ENCODE measurements around the gene DSG3.
"Not testable (repeated sequence)": the region's sequence is repeated elsewhere in the genome, so short reads cannot be mapped to it uniquely, and the experiment has no call there.

Gene DSG3

GRCh38 chr18:31506024-31506742 is 58.6 kb downstream of the DSG3 start:
- Histone ChIP-seq H3K4me3 (ENCODE audit: low read length) (no peak overlapping the region), H3K27ac (ENCODE audit: low read depth, low read length) (no peak overlapping the region), H3K9ac (ENCODE audit: low read depth, low read length) (no peak overlapping the region), H3K9me3 (ENCODE audit: insufficient read depth, low read depth, low read length) (no peaks in the 10 kb centered on the region), H3K27me3 (ENCODE audit: insufficient read depth, low read length) (no peaks in the 10 kb centered on the region), H3K36me3 (ENCODE audit: insufficient read depth, low read length) (no peaks in the 10 kb centered on the region), H3K4me1 (ENCODE audit: insufficient read depth, low read length) (peaks cover 4% of the 10 kb centered on the region; the same call in 1 of the 2 replicates)
- WGBS, result 90% methylated on average over 5 of the region's 5 CpGs

DNA sequence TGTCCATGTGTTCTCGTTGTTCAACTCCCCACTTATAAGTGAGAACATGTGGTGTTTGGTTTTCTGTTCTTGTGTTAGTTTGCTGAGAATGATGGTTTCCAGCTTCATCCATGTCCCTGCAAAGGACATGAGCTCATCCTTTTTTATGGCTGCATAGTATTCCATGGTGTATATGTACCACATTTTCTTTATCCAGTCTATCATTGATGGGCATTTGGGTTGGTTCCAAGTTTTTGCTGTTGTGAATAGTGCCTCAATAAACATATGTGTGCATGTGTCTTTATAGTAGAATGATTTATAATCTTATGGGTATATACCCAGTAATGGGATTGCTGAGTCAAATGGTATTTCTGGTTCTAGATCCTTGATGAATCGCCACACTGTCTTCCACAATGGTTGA is 59.6 kb downstream of the DSG3 start:
- H3K9ac ChIP-seq (ENCODE audit: low read depth, low read length); H3K36me3 ChIP-seq (ENCODE audit: insufficient read depth, low read length); H3K9me3 ChIP-seq (ENCODE audit: insufficient read depth, low read depth, low read length); H3K27ac ChIP-seq (ENCODE audit: low read depth, low read length); H3K4me3 ChIP-seq (ENCODE audit: low read length); H3K4me1 ChIP-seq (ENCODE audit: insufficient read depth, low read length); H3K27me3 ChIP-seq (ENCODE audit: insufficient read depth, low read length): not testable (repeated sequence)
- WGBS, result 100% methylated on average over 1 of the region's 2 CpGs

DNA sequence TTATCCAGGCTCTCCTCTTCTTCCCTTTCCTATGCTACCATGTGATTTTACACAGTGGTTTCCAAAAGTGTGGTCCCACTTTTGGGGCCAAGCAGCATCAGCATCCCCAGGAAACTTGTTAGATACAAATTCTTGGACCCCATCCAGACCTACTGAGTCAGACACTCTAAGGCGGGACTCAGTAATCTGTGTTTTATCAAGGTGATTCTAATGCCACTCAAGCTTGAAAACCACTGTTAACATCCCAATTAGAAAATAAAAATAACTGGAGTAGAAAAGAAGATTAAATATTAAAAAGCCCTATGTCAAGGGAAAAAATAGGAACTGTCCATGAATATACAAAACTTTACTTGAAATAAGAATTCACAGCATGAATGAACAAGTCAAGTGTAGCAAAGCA is 61.2 kb downstream of the DSG3 start:
- Histone ChIP-seq H3K27me3 (ENCODE audit: insufficient read depth, low read length) (no peaks in the 10 kb centered on the region), H3K4me3 (ENCODE audit: low read length) (no peak overlapping the region), H3K9me3 (ENCODE audit: insufficient read depth, low read depth, low read length) (no peaks in the 10 kb centered on the region), H3K9ac (ENCODE audit: low read depth, low read length) (no peak overlapping the region), H3K27ac (ENCODE audit: low read depth, low read length) (no peak overlapping the region), H3K36me3 (ENCODE audit: insufficient read depth, low read length) (no peaks in the 10 kb centered on the region), H3K4me1 (ENCODE audit: insufficient read depth, low read length) (peaks cover 22% of the 10 kb centered on the region)
- WGBS, result 88% methylated on average over 1 of the region's 1 CpG

- Histone ChIP-seq H3K4me1 (ENCODE audit: insufficient read depth, low read length) (peaks cover 27% of the 10 kb centered on the region), H3K27ac (ENCODE audit: low read depth, low read length) (no peak overlapping the region), H3K4me3 (ENCODE audit: low read length) (no peak overlapping the region), H3K27me3 (ENCODE audit: insufficient read depth, low read length) (no peaks in the 10 kb centered on the region), H3K36me3 (ENCODE audit: insufficient read depth, low read length) (no peaks in the 10 kb centered on the region), H3K9ac (ENCODE audit: low read depth, low read length) (no peak overlapping the region), H3K9me3 (ENCODE audit: insufficient read depth, low read depth, low read length) (no peaks in the 10 kb centered on the region)
- WGBS, result 95% methylated on average over 3 of the region's 3 CpGs
Measured at GRCh38 chr18:31509571-31509970, 62.0 kb downstream of the DSG3 start.

GRCh38 chr18:31510319-31510718 is 62.8 kb downstream of the DSG3 start:
- Histone ChIP-seq H3K4me3 (ENCODE audit: low read length) (no peak overlapping the region), H3K36me3 (ENCODE audit: insufficient read depth, low read length) (no peaks in the 10 kb centered on the region), H3K9me3 (ENCODE audit: insufficient read depth, low read depth, low read length) (no peaks in the 10 kb centered on the region), H3K4me1 (ENCODE audit: insufficient read depth, low read length) (peaks cover 27% of the 10 kb centered on the region), H3K9ac (ENCODE audit: low read depth, low read length) (no peak overlapping the region), H3K27ac (ENCODE audit: low read depth, low read length) (no peak overlapping the region), H3K27me3 (ENCODE audit: insufficient read depth, low read length) (no peaks in the 10 kb centered on the region)

- no peak overlapping the region for H3K9ac ChIP-seq (ENCODE audit: low read depth, low read length)
- peaks cover 35% of the 10 kb centered on the region for H3K4me1 ChIP-seq (ENCODE audit: insufficient read depth, low read length)
- 87% methylated on average over 6 of the region's 6 CpGs for WGBS
- H3K36me3 ChIP-seq (ENCODE audit: insufficient read depth, low read length), result no peaks in the 10 kb centered on the region
- H3K27me3 ChIP-seq (ENCODE audit: insufficient read depth, low read length), result no peaks in the 10 kb centered on the region
- no peak overlapping the region for H3K27ac ChIP-seq (ENCODE audit: low read depth, low read length)
- no peaks in the 10 kb centered on the region for H3K9me3 ChIP-seq (ENCODE audit: insufficient read depth, low read depth, low read length)
- H3K4me3 ChIP-seq (ENCODE audit: low read length), result no peak overlapping the region
Measured at GRCh38 chr18:31511098-31511497, 63.6 kb downstream of the DSG3 start.

DNA sequence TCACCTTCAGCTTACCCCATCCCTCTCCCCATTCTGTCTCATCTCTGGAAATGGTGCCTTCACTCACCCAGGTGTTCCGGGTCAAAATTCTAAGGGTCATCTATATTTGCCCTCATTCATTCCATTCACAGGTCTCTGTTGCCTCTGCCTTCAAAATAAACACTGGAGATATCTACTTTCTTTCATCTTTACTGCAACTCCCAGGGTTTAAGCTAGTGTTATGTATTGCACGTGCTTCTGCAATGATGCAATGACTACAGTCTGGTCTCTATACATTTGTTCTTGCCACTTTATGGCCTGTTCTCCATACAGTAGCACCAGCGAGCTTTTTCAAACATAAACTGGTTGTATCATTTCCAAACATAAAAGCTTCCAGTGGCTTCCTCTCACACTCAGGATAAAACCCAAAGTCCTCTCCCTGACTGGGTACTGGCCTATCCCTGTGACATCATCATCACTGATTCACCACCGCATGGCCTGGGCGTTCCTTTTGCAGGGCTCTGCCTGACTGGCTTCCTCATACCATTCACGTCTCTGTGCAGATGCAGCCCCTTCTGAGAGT is 64.7 kb downstream of the DSG3 start:
- H3K4me1 ChIP-seq (ENCODE audit: insufficient read depth, low read length), result peaks cover 41% of the 10 kb centered on the region

GRCh38 chr18:31513189-31513935 is 65.8 kb downstream of the DSG3 start:
- Histone ChIP-seq H3K4me3 (ENCODE audit: low read length) (no peak overlapping the region), H3K4me1 (ENCODE audit: insufficient read depth, low read length) (peaks cover 41% of the 10 kb centered on the region), H3K9me3 (ENCODE audit: insufficient read depth, low read depth, low read length) (no peaks in the 10 kb centered on the region), H3K36me3 (ENCODE audit: insufficient read depth, low read length) (peaks cover 10% of the 10 kb centered on the region; the same call in 1 of the 2 replicates), H3K27me3 (ENCODE audit: insufficient read depth, low read length) (no peaks in the 10 kb centered on the region), H3K27ac (ENCODE audit: low read depth, low read length) (no peak overlapping the region), H3K9ac (ENCODE audit: low read depth, low read length) (no peak overlapping the region)
- 72% methylated on average over 4 of the region's 4 CpGs for WGBS

More for the DNA sequence above, 64.7 kb downstream of the DSG3 start:
- Histone ChIP-seq H3K4me3 (ENCODE audit: low read length) (no peak overlapping the region), H3K27ac (ENCODE audit: low read depth, low read length) (no peak overlapping the region), H3K27me3 (ENCODE audit: insufficient read depth, low read length) (no peaks in the 10 kb centered on the region), H3K9me3 (ENCODE audit: insufficient read depth, low read depth, low read length) (no peaks in the 10 kb centered on the region), H3K9ac (ENCODE audit: low read depth, low read length) (no peak overlapping the region), H3K36me3 (ENCODE audit: insufficient read depth, low read length) (no peaks in the 10 kb centered on the region)
- 80% methylated on average over 6 of the region's 6 CpGs for WGBS

GRCh38 chr18:31516437-31516836 is 68.9 kb downstream of the DSG3 start:
- H3K9ac ChIP-seq (ENCODE audit: low read depth, low read length), result no peak overlapping the region
- WGBS, result 85% methylated on average over 3 of the region's 3 CpGs

GRCh38 chr18:31526374-31526773 is 78.8 kb downstream of the DSG3 start:
- Histone ChIP-seq H3K9ac (ENCODE audit: low read depth, low read length) (no peak overlapping the region), H3K9me3 (ENCODE audit: insufficient read depth, low read depth, low read length) (no peaks in the 10 kb centered on the region), H3K36me3 (ENCODE audit: insufficient read depth, low read length) (peaks cover 99% of the 10 kb centered on the region), H3K4me3 (ENCODE audit: low read length) (no peak overlapping the region), H3K27me3 (ENCODE audit: insufficient read depth, low read length) (no peaks in the 10 kb centered on the region), H3K4me1 (ENCODE audit: insufficient read depth, low read length) (no peaks in the 10 kb centered on the region), H3K27ac (ENCODE audit: low read depth, low read length) (no peak overlapping the region)
- WGBS, result 96% methylated on average over 7 of the region's 7 CpGs

More at GRCh38 chr18:31516437-31516836, 68.9 kb downstream of the DSG3 start:
- H3K27ac ChIP-seq (ENCODE audit: low read depth, low read length), result no peak overlapping the region
- H3K4me1 ChIP-seq (ENCODE audit: insufficient read depth, low read length), result peaks cover 40% of the 10 kb centered on the region
- H3K9me3 ChIP-seq (ENCODE audit: insufficient read depth, low read depth, low read length), result no peaks in the 10 kb centered on the region
- H3K36me3 ChIP-seq (ENCODE audit: insufficient read depth, low read length), result peaks cover 39% of the 10 kb centered on the region
- H3K27me3 ChIP-seq (ENCODE audit: insufficient read depth, low read length), result no peaks in the 10 kb centered on the region
- H3K4me3 ChIP-seq (ENCODE audit: low read length), result no peak overlapping the region

Data from HUES64 (cell line).